WTC11 (cell line): ENCODE measurements around the gene C4BPB. TPM values are rescaled to one million over a fixed set of nuclear protein-coding genes. Genes with fewer than 3 reads are reported as not detected.

Experiments
- ATAC-seq: fragments of 200-7000 bp; cut with Tn5 transposase; 2 replicates; pipeline ENCODE4 v1.10.0; 2021; ENCODE audit warnings: mild to moderate bottlenecking, moderate library complexity
- CTCF ChIA-PET: fragments of 300-600 bp; sonication (Branson Sonifier 250); formaldehyde crosslinking; loops from one replicate; lab custom pipeline; 2021; ENCODE audit warnings: antibody characterized with exemption; lab: Charles Lee
- POLR2A ChIA-PET: fragments of 350-600 bp; sonication (Branson Sonifier 250); formaldehyde crosslinking; loops from one replicate; lab custom pipeline; 2021; ENCODE audit warnings: antibody characterized with exemption; lab: Charles Lee
- DNase-seq: peaks from one replicate; pipeline ENCODE4 v3.0.0; 2021; ENCODE audit warnings: low spot score
- H3K27ac Mint-ChIP-seq: 2 replicates; pipeline ENCODE4 v1.8.0; 2021; ENCODE audit warnings: mixed read lengths
- H3K27me3 Mint-ChIP-seq: 2 replicates; pipeline ENCODE4 v1.8.0; 2021; ENCODE audit warnings: low read depth, mild to moderate bottlenecking, moderate library complexity, mixed read lengths
- H3K36me3 Mint-ChIP-seq: 2 replicates; pipeline ENCODE4 v1.8.0; 2021; ENCODE audit warnings: mixed read lengths
- H3K4me1 Mint-ChIP-seq: 2 replicates; pipeline ENCODE4 v1.8.0; 2022; ENCODE audit warnings: mixed read lengths
- H3K4me3 Mint-ChIP-seq: 2 replicates; pipeline ENCODE4 v1.8.0; 2021; ENCODE audit warnings: mild to moderate bottlenecking, moderate library complexity, mixed read lengths
- H3K9me3 Mint-ChIP-seq: 2 replicates; pipeline ENCODE4 v1.8.0; 2021; ENCODE audit warnings: mixed read lengths
- AFF4 ChIP-seq: sonication (generic); formaldehyde crosslinking; IDR thresholded peaks from 2 replicates; pipeline ENCODE4 v1.8.1; 2023; ENCODE audit warnings: mild to moderate bottlenecking, missing genetic modification reagents, borderline replicate concordance
- ATF1 ChIP-seq: sonication (generic); formaldehyde crosslinking; IDR thresholded peaks from 2 replicates; pipeline ENCODE4 v1.8.1; 2023; ENCODE audit warnings: mild to moderate bottlenecking, moderate library complexity, missing genetic modification reagents
- ATF2 ChIP-seq: sonication (generic); formaldehyde crosslinking; IDR thresholded peaks from 2 replicates; pipeline ENCODE4 v1.8.1; 2022; ENCODE audit warnings: low read depth, missing genetic modification reagents, borderline replicate concordance
- FOXP1 ChIP-seq: sonication (generic); formaldehyde crosslinking; IDR thresholded peaks from 2 replicates; pipeline ENCODE4 v1.8.0; 2022; ENCODE audit warnings: missing genetic modification reagents, mild to moderate bottlenecking, moderate library complexity, borderline replicate concordance
- HMGXB4 ChIP-seq: sonication (generic); formaldehyde crosslinking; IDR thresholded peaks from 2 replicates; pipeline ENCODE4 v1.8.1; 2023; ENCODE audit warnings: mild to moderate bottlenecking, moderate library complexity, missing genetic modification reagents
- IRF2 ChIP-seq: sonication (generic); formaldehyde crosslinking; IDR thresholded peaks from 2 replicates; pipeline ENCODE4 v1.8.0; 2022; ENCODE audit warnings: low read depth, missing genetic modification reagents, borderline replicate concordance
- JUN ChIP-seq: sonication (generic); formaldehyde crosslinking; IDR thresholded peaks from 2 replicates; pipeline ENCODE4 v1.8.0; 2023; ENCODE audit warnings: mild to moderate bottlenecking, missing genetic modification reagents
- MXD4 ChIP-seq: fragments of 250-450 bp; sonication (Bioruptor Pico); IDR thresholded peaks from 2 replicates; pipeline ENCODE4 v1.8.0; 2021; ENCODE audit warnings: mild to moderate bottlenecking, moderate library complexity, borderline replicate concordance
- NFE2L1 ChIP-seq: sonication (generic); formaldehyde crosslinking; IDR thresholded peaks from 2 replicates; pipeline ENCODE4 v1.8.1; 2023; ENCODE audit warnings: missing genetic modification reagents
- NR2C2 ChIP-seq: sonication (generic); formaldehyde crosslinking; IDR thresholded peaks from 2 replicates; pipeline ENCODE4 v1.8.0; 2022; ENCODE audit warnings: mild to moderate bottlenecking, missing genetic modification reagents
- NR3C1 ChIP-seq: sonication (generic); formaldehyde crosslinking; conservative IDR thresholded peaks from 2 replicates; pipeline ENCODE4 v1.8.1; 2023; ENCODE audit warnings: low read depth, mild to moderate bottlenecking, missing genetic modification reagents
- RORB ChIP-seq: fragments of 250-450 bp; sonication (Bioruptor Pico); IDR thresholded peaks from 2 replicates; pipeline ENCODE4 v1.9.0; 2021; ENCODE audit warnings: mild to moderate bottlenecking
- SMAD4 ChIP-seq: sonication (generic); formaldehyde crosslinking; IDR thresholded peaks from 2 replicates; pipeline ENCODE4 v1.8.0; 2022; ENCODE audit warnings: mild to moderate bottlenecking, missing genetic modification reagents
- SP1 ChIP-seq: sonication (generic); formaldehyde crosslinking; conservative IDR thresholded peaks from 2 replicates; pipeline ENCODE4 v1.8.1; 2022; ENCODE audit warnings: missing genetic modification reagents
- TCF7 ChIP-seq: sonication (generic); formaldehyde crosslinking; IDR thresholded peaks from 2 replicates; pipeline ENCODE4 v1.8.0; 2022; ENCODE audit warnings: mild to moderate bottlenecking, low read depth, missing genetic modification reagents, moderate library complexity
- ZNF121 ChIP-seq: sonication (generic); formaldehyde crosslinking; IDR thresholded peaks from 2 replicates; pipeline ENCODE4 v1.8.0; 2023; ENCODE audit warnings: missing genetic modification reagents
- total RNA-seq: library from RNA; stranded (reverse); gene quantifications from 3 replicates; pipeline ENCODE4 v1.2.3, GENCODE V29; 2021
- TF ChIP-seq, protein P1 (sequence below): sonication (generic); formaldehyde crosslinking; IDR thresholded peaks from 2 replicates; pipeline ENCODE4 v1.8.0; 2022; ENCODE audit warnings: mild to moderate bottlenecking, missing genetic modification reagents
- TF ChIP-seq, protein P2 (sequence below): fragments of 250-450 bp; sonication (Bioruptor Pico); IDR thresholded peaks from 2 replicates; pipeline ENCODE4 v1.9.0; 2021; ENCODE audit warnings: mild to moderate bottlenecking

The C4BPB gene
- total RNA-seq, 1 experiment from 2014 or later, result 0.26 TPM

DNA sequence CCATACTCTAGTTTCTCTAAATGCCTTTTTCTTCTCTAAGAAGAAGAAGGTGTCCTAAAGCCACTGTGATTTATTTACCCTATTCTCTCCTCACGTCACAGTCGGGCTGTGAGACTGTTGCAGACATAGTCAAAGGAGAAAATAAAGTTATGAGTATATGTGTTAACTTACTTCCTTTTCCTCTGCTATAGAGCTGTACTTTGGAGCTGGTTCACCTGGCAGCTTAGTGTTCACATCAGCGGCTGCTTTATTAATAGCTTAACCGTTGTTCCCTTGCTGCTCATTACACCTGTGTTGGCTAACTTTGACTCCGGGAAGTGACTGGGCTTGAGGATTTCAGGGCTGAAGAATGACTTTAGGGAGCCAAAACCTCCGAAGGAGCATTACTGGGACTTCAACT, 32.0 kb upstream of the C4BPB start:
- no peak for ATAC-seq
- H3K27ac Mint-ChIP-seq, result no peak overlapping the region
- POLR2A ChIA-PET, result interaction anchor here (0.6 kb wide), 1 partner anchor 27 kb away, joined by 3 read pairs; no protein-coding TSS in a partner anchor
- TF ChIP-seq, protein P1, sequence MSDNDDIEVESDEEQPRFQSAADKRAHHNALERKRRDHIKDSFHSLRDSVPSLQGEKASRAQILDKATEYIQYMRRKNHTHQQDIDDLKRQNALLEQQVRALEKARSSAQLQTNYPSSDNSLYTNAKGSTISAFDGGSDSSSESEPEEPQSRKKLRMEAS (CRISPR knock-in tag), result no peak
- TF ChIP-seq JUN (no peak), NR3C1 (CRISPR knock-in tag) (no peak), ZNF121 (CRISPR knock-in tag) (no peak), SP1 (CRISPR knock-in tag) (no peak), SMAD4 (no peak), NR2C2 (CRISPR knock-in tag) (no peak), MXD4 (CRISPR knock-in tag) (no peak), ATF1 (CRISPR knock-in tag) (no peak), FOXP1 (no peak), HMGXB4 (CRISPR knock-in tag) (no peak), IRF2 (CRISPR knock-in tag) (no peak), NFE2L1 (CRISPR knock-in tag) (no peak), TCF7 (CRISPR knock-in tag) (no peak), RORB (CRISPR knock-in tag) (no peak), AFF4 (CRISPR knock-in tag) (no peak), ATF2 (CRISPR knock-in tag) (no peak)
- TF ChIP-seq, protein P2, sequence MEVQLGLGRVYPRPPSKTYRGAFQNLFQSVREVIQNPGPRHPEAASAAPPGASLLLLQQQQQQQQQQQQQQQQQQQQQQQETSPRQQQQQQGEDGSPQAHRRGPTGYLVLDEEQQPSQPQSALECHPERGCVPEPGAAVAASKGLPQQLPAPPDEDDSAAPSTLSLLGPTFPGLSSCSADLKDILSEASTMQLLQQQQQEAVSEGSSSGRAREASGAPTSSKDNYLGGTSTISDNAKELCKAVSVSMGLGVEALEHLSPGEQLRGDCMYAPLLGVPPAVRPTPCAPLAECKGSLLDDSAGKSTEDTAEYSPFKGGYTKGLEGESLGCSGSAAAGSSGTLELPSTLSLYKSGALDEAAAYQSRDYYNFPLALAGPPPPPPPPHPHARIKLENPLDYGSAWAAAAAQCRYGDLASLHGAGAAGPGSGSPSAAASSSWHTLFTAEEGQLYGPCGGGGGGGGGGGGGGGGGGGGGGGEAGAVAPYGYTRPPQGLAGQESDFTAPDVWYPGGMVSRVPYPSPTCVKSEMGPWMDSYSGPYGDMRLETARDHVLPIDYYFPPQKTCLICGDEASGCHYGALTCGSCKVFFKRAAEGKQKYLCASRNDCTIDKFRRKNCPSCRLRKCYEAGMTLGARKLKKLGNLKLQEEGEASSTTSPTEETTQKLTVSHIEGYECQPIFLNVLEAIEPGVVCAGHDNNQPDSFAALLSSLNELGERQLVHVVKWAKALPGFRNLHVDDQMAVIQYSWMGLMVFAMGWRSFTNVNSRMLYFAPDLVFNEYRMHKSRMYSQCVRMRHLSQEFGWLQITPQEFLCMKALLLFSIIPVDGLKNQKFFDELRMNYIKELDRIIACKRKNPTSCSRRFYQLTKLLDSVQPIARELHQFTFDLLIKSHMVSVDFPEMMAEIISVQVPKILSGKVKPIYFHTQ (CRISPR knock-in tag), result no peak
- TF ChIP-seq, all 79 proteins: peak for 0
- H3K4me3 Mint-ChIP-seq, result no peak overlapping the region
- no peak for DNase-seq
- H3K9me3 Mint-ChIP-seq, result no peaks in the 10 kb centered on the region
- H3K36me3 Mint-ChIP-seq, result peaks cover 10% of the 10 kb centered on the region; the same call in 1 of the 2 replicates
- peaks cover 29% of the 10 kb centered on the region for H3K4me1 Mint-ChIP-seq
- CTCF ChIA-PET, result no interaction called here
- no peaks in the 10 kb centered on the region for H3K27me3 Mint-ChIP-seq
